Smooth muscle cell (in vitro differentiated cells): ENCODE data around the gene RAPGEF1. TPM values are rescaled to one million over a fixed set of nuclear protein-coding genes. Genes with fewer than 3 reads are reported as not detected.

Experiments used
- DNase-seq: peaks from one replicate; lab custom pipeline; 2025; ENCODE audit not compliant: unreplicated experiment; lab: John Stamatoyannopoulos, UW
- H2AFZ ChIP-seq: fragments of 200-600 bp; sonication (generic); 2 replicates; pipeline ENCODE4 v1.6.0; 2016; ENCODE audit warnings: antibody characterized with exemption, low read depth, mild to moderate bottlenecking
- H3F3A ChIP-seq: fragments of 200-600 bp; sonication (generic); 2 replicates; pipeline ENCODE4 v1.6.0; 2017; ENCODE audit warnings: antibody characterized with exemption, low read depth
- H3K27ac ChIP-seq: fragments of 200-600 bp; sonication (generic); 2 replicates; pipeline ENCODE4 v1.5.1; 2016; ENCODE audit warnings: low read depth, mild to moderate bottlenecking
- H3K27me3 ChIP-seq: fragments of 200-600 bp; sonication (generic); 2 replicates; pipeline ENCODE4 v1.6.1; 2016; ENCODE audit warnings: low read depth, mild to moderate bottlenecking
- H3K36me3 ChIP-seq: fragments of 200-600 bp; sonication (generic); 2 replicates; pipeline ENCODE4 v1.5.1; 2016; ENCODE audit warnings: low read depth
- H3K4me1 ChIP-seq: fragments of 200-600 bp; sonication (generic); 2 replicates; pipeline ENCODE4 v1.5.1; 2016; ENCODE audit warnings: low read depth
- H3K4me2 ChIP-seq: fragments of 200-600 bp; sonication (generic); 2 replicates; pipeline ENCODE4 v1.6.0; 2016; ENCODE audit warnings: mild to moderate bottlenecking
- H3K4me3 ChIP-seq: fragments of 200-600 bp; sonication (generic); 2 replicates; pipeline ENCODE4 v1.5.1; 2016; ENCODE audit warnings: mild to moderate bottlenecking
- H3K79me2 ChIP-seq: fragments of 200-600 bp; sonication (generic); 2 replicates; pipeline ENCODE4 v1.6.0; 2016; ENCODE audit warnings: low read depth, mild to moderate bottlenecking
- H3K9ac ChIP-seq: fragments of 200-600 bp; sonication (generic); 2 replicates; pipeline ENCODE4 v1.6.0; 2016; ENCODE audit warnings: low read depth
- H3K9me3 ChIP-seq: fragments of 200-600 bp; sonication (generic); replicated peaks from 2 replicates; pipeline ENCODE4 v1.5.1; 2016; ENCODE audit warnings: low read depth
- H4K20me1 ChIP-seq: fragments of 200-600 bp; sonication (generic); 2 replicates; pipeline ENCODE4 v1.6.0; 2016; ENCODE audit warnings: low read depth
- WGBS: methylation state at CpG from one replicate; pipeline ENCODE4 v1.1.7; 2016; ENCODE audit warnings: low lambda C conversion rate; 5-methylcytosine and 5-hydroxymethylcytosine counted together
- polyA plus RNA-seq: library from polyadenylated mRNA; unstranded; fragments of >200 nt; fragmentation: Nextera tagmentation; extraction: Ambion mirVana; gene quantifications from 2 replicates; pipeline ENCODE4 v1.2.1, GENCODE V29; 2016
- total RNA-seq: library from RNA; depleted of rRNA; stranded (reverse); fragments of >200 nt; gene quantifications from 2 replicates; pipeline ENCODE4 v1.2.3, GENCODE V29; 2014
- TF ChIP-seq, protein P1 (sequence below): fragments of 200-600 bp; sonication (generic); IDR thresholded peaks from 2 replicates; pipeline ENCODE4 v1.5.1; 2017; ENCODE audit warnings: borderline replicate concordance, mild to moderate bottlenecking, antibody characterized with exemption; ENCODE audit not compliant: insufficient read depth, poor library complexity, severe bottlenecking

RAPGEF1 gene
- total and polyA plus RNA-seq, 2 experiments from 2014 or later, result 16.4 to 17.8 TPM

DNA sequence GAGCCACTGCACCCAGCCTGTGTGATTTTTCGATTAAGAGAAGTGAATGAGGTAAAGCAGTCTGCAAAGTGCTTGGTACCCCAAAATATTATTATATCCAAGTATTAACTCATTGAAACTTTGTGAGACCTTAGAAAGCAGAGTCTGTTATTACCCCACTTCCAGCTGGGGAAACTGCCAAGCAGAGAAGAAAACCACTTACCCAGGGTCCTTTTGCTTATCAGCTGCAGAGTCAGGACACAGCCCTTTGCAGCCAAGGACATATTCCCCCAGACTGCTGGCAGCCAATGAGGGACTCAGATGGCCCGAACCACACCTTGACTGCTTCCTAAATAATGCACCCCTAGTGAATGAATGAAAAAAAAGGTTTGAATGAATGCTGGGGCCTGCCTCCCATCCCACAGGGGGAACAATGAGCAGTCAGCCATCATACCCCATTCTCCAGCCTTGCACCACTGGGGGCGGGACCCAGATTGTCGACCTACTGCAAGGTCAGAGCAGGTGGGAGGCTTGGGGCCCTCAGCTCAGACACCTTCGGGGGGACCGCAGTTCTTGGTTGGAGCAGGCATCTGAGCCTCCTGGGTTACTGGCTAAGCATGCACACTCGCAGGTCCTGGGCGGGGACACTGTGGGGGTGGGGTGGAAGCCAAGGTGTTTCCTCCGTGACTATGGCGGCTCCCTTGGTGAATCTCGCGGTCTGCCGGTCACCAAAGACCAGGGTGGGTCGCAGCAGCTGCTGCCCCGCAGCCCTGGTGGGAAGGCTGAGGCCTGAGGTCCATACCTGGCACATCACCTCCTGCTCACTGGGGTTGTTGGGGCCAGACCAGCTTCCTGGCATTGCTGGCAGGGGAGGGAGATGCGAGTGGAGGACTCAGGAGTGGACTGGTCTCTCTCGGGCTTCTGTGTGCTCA lies 164.9 kb downstream of the RAPGEF1 start:
- H3K79me2 ChIP-seq, result no peaks in the 10 kb centered on the region
- H3K4me1 ChIP-seq, result no peaks in the 10 kb centered on the region
- no peaks in the 10 kb centered on the region for H4K20me1 ChIP-seq
- 93% methylated on average over 17 of the region's 17 CpGs for WGBS
- no peak overlapping the region for H3K27ac ChIP-seq
- DNase-seq, result no peak
- no peak overlapping the region for H3K4me3 ChIP-seq
- H3K36me3 ChIP-seq, result no peaks in the 10 kb centered on the region
- no peaks in the 10 kb centered on the region for H3F3A ChIP-seq
- no peak overlapping the region for H2AFZ ChIP-seq
- H3K9ac ChIP-seq, result no peak overlapping the region
- TF ChIP-seq, protein P1, sequence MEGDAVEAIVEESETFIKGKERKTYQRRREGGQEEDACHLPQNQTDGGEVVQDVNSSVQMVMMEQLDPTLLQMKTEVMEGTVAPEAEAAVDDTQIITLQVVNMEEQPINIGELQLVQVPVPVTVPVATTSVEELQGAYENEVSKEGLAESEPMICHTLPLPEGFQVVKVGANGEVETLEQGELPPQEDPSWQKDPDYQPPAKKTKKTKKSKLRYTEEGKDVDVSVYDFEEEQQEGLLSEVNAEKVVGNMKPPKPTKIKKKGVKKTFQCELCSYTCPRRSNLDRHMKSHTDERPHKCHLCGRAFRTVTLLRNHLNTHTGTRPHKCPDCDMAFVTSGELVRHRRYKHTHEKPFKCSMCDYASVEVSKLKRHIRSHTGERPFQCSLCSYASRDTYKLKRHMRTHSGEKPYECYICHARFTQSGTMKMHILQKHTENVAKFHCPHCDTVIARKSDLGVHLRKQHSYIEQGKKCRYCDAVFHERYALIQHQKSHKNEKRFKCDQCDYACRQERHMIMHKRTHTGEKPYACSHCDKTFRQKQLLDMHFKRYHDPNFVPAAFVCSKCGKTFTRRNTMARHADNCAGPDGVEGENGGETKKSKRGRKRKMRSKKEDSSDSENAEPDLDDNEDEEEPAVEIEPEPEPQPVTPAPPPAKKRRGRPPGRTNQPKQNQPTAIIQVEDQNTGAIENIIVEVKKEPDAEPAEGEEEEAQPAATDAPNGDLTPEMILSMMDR, result no peak
- no peak overlapping the region for H3K4me2 ChIP-seq
- H3K27me3 ChIP-seq, result no peaks in the 10 kb centered on the region
- H3K9me3 ChIP-seq, result no peaks in the 10 kb centered on the region

DNA sequence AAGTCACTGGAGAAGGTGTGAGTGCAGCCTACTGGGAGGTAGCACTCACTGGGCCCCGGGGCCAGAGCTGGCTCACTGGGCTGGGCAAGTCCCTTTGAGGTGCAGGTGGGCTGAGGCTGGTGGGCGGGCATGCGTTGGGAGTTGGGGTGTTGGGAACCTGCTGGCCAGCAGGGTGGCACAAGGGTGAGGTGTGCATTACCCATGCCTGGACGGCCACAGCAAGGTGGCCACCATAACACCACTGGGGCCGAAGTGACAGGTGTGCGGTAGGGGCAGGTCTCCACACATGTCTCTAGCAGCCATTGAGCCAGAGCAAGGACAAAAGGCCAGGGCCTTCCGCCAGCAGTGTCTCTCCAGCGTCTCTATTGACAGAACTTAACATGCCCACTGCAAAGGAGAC lies 172.0 kb downstream of the RAPGEF1 start:
- Histone ChIP-seq H3K4me1 (no peaks in the 10 kb centered on the region), H3F3A (no peaks in the 10 kb centered on the region), H3K9ac (no peak overlapping the region), H3K9me3 (no peaks in the 10 kb centered on the region), H3K4me2 (no peak overlapping the region), H4K20me1 (no peaks in the 10 kb centered on the region), H3K4me3 (no peak overlapping the region), H3K36me3 (no peaks in the 10 kb centered on the region), H3K27ac (no peak overlapping the region), H3K27me3 (no peaks in the 10 kb centered on the region), H2AFZ (no peak overlapping the region), H3K79me2 (no peaks in the 10 kb centered on the region)
- DNase-seq, result no peak
- WGBS, result 98% methylated on average over 6 of the region's 8 CpGs
- TF ChIP-seq, protein P1, result no peak

DNA sequence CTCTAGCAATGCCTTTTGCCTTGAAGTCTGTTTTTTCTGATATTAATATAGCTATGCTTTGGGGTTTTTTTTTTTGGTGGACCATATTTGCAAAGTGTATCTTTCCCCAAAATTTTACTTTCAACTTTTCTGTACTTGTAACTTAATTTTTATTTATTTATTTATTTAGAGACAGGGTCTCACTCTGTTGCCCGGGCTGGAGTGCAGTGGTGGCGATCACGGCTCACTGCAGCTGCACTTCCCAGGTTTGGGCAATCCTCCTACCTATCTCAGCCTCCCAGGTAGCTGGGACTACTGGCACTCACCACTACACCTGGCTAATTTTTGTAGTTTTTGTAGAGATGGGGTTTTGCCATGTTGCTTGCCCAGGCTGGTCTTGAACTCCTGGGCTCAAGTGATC lies 173.7 kb downstream of the RAPGEF1 start:
- Histone ChIP-seq H3K36me3 (no peaks in the 10 kb centered on the region), H3K4me2 (no peak overlapping the region), H3K27ac (no peak overlapping the region), H3K4me3 (no peak overlapping the region), H3K79me2 (no peaks in the 10 kb centered on the region), H3K4me1 (no peaks in the 10 kb centered on the region), H3F3A (no peaks in the 10 kb centered on the region), H3K9ac (no peak overlapping the region), H4K20me1 (no peaks in the 10 kb centered on the region), H3K9me3 (no peaks in the 10 kb centered on the region), H2AFZ (no peak overlapping the region), H3K27me3 (no peaks in the 10 kb centered on the region)
- TF ChIP-seq, protein P1, result no peak
- 99% methylated on average over 3 of the region's 3 CpGs for WGBS
- DNase-seq, result no peak
